SKM-1 (cell line): ENCODE results near the gene MEF2C.

Source experiments
- DNase-seq: peaks from one replicate; lab custom pipeline; 2025; ENCODE audit not compliant: unreplicated experiment; lab: John Stamatoyannopoulos, UW

The MEF2C gene

DNA sequence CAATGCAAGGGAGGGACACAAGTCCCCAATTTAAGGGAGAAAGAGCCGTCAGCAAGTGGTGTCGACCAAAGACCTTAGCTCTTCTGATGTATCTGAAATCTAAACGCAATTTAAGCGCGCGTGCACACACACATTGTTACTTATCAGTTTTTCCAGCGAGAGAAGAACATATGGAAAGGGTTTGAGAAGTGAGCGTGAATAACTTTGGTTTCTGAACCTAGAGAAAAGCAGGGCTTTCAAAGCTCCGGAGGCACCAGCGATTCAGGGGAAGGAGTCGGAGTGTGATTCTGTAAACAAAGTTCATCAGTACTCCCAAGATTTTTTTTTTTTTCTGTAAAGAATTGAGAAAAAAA, 191.8 kb downstream of the MEF2C start:
- DNase-seq: no peak

DNA sequence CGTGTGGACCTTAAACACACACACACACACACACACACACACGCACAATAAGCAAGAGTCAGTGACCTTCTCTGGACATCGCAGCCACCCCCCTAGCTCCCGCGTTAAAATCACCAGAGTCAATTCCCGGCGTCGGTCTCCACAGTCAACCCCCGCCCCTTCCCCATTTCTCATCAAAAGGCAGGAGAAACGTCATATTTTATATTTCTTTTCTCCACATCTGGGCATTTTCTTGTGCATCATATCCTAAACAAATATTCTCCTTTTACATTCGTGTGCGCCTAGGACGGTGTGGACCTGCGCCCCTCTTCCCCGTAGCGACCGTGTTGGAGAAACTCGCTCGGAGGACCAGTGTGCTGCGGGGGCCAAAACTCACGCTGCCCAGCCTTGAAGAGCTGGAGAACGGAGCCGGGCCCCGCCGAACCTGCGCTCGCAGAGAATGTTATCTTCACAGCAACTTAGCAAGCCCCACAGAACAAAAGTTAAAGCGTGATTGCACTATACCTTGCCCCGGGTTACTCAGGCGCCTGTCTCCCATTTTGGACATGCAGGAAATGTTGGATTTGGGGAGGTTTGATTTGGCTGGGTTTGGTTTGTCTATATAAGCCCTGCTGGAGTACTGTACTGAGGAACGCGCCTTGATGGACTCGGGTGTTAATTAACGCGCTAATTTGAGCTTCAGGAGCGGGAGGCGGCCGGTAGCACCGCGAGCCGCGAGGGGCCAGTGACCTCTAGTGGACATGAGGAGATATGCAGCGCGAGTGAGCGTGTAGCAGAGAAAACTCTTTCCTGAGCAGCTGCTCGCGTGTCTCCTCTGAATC, 192.4 kb downstream of the MEF2C start:
- peak; percentile 51 for DNase-seq

DNA sequence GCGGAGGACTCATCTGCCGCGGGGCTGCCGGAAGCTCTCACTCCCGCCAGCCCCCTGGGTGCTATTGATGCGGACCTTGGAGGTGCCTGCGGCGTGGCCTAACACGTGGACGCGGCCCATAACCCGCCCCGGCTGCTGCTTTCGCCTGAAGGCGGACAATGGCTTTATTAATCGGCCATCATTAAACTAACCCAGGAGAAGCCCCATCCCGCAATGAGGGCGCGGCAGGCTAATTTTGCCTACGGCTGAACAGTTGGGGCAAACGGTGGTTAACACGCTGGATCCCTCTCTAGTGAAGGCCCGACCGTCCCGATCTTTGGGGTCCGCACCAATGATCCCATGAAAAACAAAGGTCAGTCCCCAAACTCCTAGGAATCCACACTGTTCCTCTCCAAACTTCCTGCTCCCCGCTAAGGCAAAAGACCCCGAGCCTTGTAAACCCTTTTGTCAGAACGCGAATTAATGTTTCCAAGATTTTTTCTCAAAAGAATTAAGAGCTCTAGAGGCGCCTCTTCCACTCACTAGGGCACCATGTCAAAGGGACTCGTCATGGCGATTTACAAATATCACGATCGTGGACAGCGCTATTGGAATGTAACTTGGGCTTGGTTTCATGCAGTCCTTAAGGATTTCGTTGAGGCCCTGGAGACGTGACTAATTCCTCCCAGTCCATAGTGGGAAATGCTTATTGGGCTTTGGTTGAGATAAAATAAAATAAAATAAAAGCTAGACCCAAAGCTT, 193.1 kb downstream of the MEF2C start:
- no peak for DNase-seq

DNA sequence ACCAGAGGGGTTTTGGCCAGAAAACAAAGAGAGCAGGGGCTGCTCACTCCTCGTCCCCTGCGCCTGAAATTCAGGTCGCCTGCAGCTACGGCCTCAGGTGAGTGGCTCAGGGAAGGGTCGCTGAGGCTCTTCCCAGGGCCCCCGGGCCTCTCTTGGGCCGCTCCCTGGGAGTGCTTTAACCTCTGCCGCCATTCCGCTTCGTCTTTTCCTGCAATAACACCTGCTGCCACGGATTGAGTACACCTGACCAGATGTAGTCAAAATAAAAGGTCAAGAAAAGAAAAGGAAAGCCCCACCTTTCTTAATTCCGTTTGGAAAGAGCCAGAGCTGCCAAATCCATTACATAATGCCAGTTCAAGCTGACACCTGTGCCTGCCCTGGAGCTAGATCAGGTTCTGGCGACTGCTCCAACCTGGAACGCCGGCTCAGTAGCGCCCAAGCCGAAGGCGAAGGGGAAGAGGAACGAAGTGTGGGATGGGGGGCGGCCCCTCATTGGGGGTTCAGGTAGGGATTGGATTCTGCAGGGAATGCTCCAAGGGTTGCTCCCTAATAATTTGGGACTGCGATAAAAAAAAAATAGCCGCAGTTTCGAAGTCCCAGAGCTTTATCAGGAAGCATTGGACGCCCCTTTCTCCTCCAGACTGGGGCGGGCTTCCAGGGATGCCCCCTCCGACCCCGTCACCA, 193.9 kb downstream of the MEF2C start:
- DNase-seq: no peak

DNA sequence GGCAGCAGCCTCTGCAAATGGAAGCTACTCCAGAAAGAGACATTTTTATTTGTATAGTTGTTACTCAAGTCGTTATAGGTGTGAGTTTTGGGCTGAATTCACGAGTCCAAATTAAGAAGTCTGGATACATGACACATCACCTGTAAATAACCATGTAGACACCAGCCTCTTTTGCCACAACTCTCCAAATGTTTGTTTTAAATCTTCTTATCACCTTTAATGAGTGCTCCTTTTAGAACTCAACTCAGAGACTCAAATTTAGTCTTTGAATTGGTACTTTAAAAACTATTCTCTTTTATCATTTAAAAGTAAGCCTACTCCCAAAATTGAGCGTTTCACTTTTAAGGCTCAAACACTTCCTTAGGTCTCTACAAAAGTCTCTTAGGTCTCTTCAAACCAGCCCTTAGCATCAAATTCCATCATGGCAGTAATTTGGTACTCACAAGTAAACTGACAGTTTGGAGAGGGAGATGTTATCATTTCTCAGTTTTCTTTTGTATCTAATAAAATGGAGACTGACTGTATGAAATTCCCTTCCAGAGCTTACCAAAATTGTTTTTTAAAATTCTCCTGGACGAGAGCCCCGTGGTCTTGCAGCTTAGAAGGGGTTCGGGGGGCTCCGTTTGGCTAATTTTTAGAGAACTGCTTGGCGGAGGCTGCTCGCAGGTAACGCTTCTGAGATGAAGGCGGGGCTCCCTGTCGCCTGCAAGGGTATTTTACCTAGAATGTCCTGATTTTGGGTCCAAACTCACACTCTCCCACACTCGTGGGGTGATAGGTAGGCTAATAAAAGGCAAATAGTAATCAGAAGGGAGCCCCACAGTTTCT, 194.6 kb downstream of the MEF2C start:
- no peak for DNase-seq

DNA sequence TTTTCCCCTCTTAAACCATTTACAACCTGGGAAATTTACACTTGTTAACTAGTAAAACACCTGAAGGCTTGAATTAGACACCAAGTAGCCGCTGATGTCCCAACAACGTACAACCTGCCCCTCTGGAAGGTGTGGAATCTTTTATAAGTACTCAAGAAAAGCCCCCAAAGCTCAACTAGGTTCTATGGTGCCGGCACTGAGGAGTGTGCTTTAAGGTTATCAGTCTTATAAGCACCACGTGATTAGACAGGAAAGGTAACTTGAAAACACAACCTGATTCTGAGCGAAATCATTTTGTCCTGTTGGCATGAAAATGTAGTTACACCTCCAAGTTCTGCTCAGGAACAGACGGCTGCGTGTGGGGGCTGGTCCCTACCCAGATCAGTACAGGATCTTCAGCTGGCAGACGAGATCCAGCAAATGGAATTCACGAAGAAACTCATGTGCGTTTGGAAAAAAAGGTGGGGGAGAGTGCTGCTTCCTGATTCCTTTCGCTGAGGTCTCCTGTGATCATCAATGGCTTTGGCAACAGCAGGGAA, 195.5 kb downstream of the MEF2C start:
- no peak for DNase-seq

DNA sequence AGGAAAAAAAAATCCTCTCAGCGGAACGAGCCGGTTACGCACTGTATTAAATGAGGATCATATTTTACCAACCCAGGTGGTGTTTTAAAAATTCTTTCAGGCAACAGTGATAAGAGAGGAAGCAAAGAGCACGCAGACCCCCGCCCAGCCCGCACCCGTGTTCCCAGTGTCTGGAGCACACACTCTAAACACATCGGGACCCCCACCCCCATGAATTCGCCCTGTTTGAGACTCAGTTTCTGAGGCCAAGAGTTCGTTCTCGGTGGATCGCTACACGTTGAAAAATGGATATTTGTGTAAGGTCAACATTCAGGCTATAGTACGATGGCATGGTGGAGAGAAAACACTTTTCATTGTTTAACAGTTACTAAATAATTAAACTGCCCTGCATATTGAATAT, 196.3 kb downstream of the MEF2C start:
- no peak for DNase-seq

DNA sequence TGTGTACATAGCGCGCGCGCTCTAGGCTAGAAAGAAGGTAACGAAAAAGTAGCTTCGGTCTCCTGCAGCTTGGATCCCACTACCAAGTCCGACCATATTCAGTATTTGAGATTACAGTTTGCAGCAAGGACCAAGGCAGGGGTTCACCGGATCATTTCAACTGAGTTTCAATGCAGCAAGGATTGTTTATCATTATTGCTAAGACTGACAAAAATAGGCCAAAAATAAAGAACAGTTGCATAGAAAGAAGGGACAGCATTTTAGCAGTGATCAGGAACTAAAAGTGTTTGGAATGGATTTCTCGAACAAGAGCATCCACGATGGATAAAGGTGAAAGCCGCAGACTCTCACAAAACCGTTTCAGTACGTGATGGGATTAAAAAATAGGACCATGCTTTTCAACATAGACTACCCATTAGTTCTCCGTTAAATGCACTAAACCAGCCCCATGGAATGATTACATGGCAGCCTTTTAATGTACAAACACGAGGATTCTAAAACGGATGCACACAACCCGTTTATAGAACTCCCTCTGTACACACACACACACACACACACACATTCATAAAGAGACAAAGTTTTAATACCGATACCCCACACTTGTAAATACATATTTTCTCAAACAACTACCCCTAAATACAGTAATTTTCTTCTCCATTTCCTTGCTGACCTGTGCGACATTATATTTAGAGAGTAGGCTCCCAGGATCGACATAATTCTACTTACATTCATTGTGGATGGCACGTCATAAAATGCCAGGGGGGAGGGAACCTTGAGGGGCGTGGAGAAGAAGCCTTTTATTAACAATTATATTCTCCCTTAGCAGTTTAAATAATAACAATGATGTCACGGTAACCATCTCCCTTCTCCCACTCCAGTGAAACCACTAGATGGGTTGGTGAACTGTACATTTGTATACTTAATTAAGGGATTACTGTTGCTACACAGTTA, 197.1 kb downstream of the MEF2C start:
- no peak for DNase-seq

DNA sequence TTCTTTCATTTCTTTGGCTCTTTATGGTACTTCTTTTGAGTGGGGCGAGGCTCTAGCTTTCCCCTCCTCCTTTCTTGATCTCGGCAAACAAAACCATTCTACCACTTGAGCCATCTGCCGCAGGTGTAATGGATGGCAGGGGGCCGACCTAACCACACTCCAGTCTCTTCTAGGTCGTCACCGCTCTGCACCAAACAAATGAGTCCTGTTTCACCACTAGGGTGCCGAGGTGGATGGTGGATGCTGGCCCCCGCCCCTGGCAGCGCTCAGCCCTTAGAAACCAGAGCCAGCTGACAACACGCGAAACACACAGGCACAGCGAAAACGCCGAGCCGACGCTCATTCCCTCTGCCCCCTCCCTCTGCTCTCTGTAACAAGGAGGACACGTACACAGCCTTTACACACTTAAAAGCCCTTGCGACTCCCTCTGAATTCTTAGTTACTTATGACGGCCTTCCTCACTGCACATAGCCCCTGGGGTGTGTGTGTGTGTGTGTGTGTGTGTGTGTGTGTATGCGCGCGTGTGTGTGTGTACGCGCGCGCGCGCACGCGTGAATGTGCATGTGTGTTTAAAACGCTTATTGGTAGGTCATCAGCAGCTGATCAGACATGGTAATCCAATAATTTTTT, 199.4 kb downstream of the MEF2C start:
- DNase-seq: no peak

DNA sequence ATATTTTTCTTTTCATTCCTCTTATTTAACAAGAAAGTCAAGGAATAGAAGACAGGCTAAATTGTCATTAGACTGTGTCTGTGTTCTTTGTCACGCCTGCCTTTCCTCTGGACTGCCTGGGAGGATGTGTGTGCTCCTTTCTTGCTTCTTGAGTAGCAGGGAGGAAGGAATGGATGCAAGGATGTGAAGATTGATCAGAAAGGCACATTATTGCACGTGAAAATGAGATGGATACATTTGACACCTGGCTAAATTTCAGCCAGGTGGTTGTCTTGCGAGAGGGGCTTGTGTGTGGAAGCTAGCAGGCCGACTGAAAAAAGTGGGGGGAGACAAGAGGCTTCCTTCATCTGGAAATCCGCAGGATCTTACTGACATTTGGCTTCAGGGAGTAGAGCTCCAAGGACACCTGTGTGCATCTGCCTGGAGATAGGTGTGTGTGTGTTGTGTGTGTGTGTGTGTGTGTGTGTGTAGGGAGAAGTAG, 200.1 kb downstream of the MEF2C start:
- no peak for DNase-seq

DNA sequence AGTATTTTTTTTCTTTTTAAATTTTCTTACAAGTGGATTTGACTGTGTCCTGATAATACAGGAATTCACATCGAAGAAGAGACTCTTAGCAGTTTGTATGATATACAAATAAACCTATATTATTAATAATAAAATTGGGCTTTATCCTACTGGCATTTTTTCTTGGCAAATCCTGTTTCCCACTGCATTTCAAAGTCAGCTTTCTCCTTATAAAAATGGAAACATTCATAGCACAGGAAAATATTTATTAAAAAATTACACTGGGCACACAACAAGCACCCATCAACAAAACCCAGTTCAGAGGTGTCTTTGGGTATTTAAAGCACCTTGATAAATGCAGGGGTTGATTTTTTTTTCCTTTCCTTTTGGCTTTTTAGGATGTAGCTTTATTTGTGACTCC, 200.9 kb downstream of the MEF2C start:
- DNase-seq: no peak

DNA sequence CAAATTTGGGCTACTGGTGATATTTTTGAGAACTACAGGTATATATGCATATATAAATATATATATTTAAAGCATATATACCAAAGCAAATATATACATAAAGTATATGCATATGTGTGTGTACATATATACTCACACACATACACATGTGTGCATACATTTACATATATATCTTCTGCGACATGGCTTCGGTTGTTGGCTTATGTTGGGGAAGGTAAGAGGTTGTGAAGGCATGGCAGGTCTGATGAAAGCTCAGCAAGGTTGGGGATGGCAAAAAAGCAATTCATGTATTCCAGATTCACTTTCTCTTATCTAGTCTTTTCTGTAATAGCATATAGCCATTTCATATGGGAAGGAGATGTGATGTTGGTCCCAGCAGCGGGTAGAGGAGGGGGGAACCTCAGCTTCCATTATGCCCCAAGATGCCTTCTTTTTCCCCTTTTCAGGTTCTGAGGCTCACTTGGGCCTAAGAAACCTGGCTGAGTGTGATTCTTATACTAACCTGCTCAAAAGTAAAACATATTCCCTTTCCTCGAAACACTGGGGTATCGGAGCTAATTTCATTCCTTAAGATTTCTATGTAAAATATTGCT, 201.7 kb downstream of the MEF2C start:
- no peak for DNase-seq

DNA sequence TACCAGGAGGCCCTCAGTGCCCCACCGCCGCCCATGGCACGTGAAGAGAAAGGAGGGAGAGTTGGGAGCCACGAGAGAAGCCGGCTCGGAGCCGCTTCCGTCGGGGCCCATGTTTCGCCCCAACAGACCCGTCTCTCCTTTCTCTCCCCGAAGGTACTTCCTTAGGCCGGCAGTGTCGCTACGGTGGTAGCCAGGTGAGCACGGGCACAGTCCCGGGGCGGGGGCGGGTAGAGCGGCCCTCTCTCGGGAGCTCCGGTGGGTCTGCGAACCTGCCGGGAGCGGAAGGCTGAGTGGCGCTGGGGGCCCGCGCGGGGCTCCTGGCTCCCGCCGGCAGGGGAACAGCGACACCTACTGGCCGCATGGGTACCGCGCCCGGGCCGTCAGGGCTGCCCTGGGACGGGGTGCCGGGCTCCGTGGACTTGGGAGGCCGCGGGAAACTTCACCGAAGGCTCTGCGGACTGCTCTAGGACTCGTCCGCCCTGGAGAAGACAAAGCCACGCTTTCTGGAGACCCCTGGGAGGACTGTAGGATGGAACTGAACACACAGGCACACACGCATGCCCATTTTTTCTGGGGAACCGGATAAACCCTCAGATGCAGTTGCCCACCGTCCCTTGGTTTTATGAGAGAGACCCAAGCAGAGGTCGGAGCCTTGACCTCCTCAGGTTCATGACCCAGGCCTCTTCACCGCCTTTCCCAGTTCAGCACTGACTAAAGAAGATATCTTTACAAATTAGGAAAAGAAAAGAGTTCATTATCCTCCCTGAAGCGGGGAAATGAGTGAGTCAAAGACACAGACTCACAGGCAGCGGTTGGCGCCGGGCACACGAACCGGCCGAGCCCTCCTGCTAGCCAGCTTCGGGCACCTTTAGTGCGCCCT, 202.5 kb downstream of the MEF2C start:
- peak; percentile 54 for DNase-seq

DNA sequence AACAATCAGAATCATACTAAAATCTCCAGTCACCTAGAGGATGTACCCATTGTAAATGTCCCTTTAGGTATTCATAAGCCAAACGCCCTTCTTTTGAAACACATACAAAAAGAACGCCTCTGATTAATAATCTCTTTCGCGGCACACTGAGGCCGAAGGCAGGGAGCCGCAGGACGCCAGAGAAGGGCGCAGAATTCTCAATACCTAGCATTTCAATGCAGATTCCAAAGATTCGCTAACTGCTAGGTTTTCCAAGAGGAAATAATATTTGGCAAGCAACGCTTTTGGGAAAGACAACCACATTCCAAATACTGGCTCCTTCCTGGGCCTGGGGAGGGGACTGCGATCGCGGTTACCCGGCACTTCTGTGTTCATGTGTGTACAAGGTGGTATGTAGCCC, 203.3 kb downstream of the MEF2C start:
- no peak for DNase-seq

DNA sequence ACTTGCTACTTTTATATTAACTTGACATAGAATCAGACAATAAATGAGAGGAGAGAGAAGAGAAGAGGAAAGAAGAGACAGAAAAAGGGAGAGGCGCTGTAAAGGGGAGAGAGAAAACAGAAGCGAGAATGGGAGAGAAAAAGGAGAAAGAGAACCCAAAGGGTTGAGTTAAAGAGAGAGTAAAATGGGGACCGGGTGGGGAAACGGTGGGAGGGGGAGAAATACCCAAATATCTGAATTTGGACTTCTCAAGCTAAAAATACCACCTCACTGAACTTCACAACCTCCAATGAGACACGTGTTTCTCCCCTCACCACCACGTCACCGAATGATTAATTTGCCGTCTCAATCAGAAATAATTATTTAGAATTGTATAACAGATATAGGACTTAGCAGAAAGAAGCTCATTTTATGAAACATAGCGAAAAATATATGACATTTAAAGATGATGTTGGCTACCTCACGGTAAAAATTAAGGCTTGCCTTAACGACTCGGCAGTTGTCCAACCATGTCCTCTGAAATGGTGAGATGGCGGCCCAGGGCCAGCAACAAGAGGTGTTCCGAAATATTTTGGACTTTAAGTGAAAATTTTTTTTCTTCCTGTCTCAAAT, 204.1 kb downstream of the MEF2C start:
- no peak for DNase-seq

DNA sequence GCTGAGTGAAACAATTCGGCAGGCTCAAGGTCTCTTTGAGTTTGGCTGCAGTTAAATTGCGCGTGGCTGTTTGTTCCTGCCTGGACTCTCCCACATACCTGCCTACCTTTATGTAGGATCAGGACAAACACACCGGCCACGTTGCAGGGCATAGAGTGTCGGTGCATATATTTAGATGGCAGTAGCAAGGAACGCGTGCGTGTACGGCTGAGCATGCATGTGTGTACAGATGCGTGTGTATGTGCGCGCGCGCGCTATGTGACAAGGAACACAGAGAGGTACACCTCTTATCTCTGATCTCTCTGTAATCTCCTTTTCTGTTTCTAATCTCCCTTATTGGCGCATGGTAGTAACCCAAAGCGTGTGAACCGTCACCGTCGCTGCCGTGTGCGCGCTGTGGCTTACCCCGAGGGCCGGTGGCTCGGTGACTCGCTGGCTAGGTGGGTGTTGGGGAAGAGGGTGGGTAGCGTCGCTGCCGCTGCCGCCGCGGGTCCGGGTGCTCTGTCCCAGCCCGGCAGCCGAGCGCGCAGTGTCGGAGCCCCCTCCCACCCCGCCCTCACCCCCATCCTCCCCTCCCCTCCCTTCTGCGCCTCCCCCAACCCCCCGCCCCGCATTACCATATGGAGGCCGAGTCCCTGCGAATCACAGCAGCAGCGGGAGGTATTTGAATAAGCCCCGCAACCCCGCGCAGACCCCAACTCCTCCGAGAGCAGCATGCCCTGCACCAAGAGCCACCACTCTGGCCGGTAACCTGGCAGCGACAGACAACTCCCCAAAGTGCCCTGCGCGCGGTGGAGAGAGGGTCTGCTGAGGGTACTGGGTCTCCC, 204.8 kb downstream of the MEF2C start:
- no peak for DNase-seq
